DND-41 (cell line): ENCODE results near the gene LRRN2.

Experiments
- ATAC-seq: fragments of 200-7000 bp; cut with Tn5 transposase; 3 replicates; pipeline ENCODE4 v1.9.1; 2021; ENCODE audit warnings: low read depth; ENCODE audit not compliant: insufficient read depth
- DNase-seq: peaks from one replicate; pipeline ENCODE4 v3.0.0-alpha.2; 2020
- H2AFZ ChIP-seq: 2 replicates; pipeline ENCODE4 v1.6.0; 2012; ENCODE audit warnings: low read depth, low read length
- H3K27ac ChIP-seq: 2 replicates; pipeline ENCODE4 v1.5.1; 2012; ENCODE audit warnings: low read length, inconsistent platforms
- H3K27me3 ChIP-seq: fragments of 200-600 bp; sonication (generic); 2 replicates; pipeline ENCODE4 v1.6.0; 2012; ENCODE audit warnings: low read length, mild to moderate bottlenecking, inconsistent platforms; ENCODE audit not compliant: insufficient read depth, poor library complexity
- H3K36me3 ChIP-seq: 2 replicates; pipeline ENCODE4 v1.5.1; 2012; ENCODE audit warnings: low read length, inconsistent platforms; ENCODE audit not compliant: insufficient read depth
- H3K4me1 ChIP-seq: 2 replicates; pipeline ENCODE4 v1.5.1; 2012; ENCODE audit warnings: mild to moderate bottlenecking, low read length; ENCODE audit not compliant: insufficient read depth
- H3K4me2 ChIP-seq: 2 replicates; pipeline ENCODE4 v1.6.0; 2012; ENCODE audit warnings: mild to moderate bottlenecking, moderate library complexity, low read length, inconsistent platforms; ENCODE audit not compliant: insufficient read depth
- H3K4me3 ChIP-seq, 2 experiments: fragments of 200-600 bp in 1 of 2; shearing (Covaris generic) in 1 of 2; 2 replicates each; pipeline ENCODE4 v1.5.1; 2012 to 2016; ENCODE audit warnings: inconsistent platforms in 2 of 2, low read length in 2 of 2, mild to moderate bottlenecking in 2 of 2, low read depth in 1 of 2, moderate library complexity in 1 of 2
- H3K79me2 ChIP-seq: 2 replicates; pipeline ENCODE4 v1.6.0; 2012; ENCODE audit warnings: low read length, inconsistent platforms; ENCODE audit not compliant: insufficient read depth
- H3K9ac ChIP-seq: 2 replicates; pipeline ENCODE4 v1.6.0; 2012; ENCODE audit warnings: low read depth, mild to moderate bottlenecking, inconsistent platforms, low read length, moderate library complexity
- H3K9me3 ChIP-seq: 2 replicates; pipeline ENCODE4 v1.5.1; 2012; ENCODE audit warnings: low read length, moderate library complexity, mild to moderate bottlenecking, inconsistent platforms; ENCODE audit not compliant: insufficient read depth, severe bottlenecking
- H4K20me1 ChIP-seq: 2 replicates; pipeline ENCODE4 v1.6.0; 2012; ENCODE audit warnings: low read length; ENCODE audit not compliant: insufficient read depth
- CTCF ChIP-seq: IDR thresholded peaks from 2 replicates; pipeline ENCODE4 v1.5.1; 2012; ENCODE audit warnings: borderline replicate concordance, low read length, moderate library complexity, mild to moderate bottlenecking; ENCODE audit not compliant: poor library complexity, severe bottlenecking; ENCODE audit errors: extremely low read depth
- EZH2 ChIP-seq: IDR thresholded peaks from 3 replicates; pipeline ENCODE4 v1.6.1; 2012; ENCODE audit warnings: borderline replicate concordance, low read depth, mild to moderate bottlenecking, moderate library complexity, low read length, inconsistent platforms; ENCODE audit not compliant: severe bottlenecking

LRRN2 gene

DNA sequence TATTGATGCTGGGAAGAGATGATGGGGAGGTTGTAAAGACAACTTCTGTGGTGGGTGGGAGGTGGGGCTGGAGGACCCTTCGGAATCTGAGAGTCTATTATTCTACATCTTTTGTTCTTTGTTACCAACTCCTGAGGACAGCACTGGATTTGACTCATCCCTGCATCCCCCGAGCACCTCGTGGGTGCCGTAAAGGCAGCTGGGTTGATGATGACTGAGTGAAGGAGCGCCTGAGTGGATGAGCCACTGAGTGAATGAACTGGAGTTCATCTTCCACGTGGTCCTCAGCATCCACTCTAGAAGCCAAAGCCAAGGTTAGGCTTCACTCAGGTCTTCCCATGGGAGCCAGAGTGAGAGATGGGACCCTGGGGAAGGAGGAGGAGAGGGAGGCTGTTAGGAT is 77.6 kb downstream of the LRRN2 start:
- Histone ChIP-seq H3K4me2 (no peak overlapping the region), H3K4me1 (no peaks in the 10 kb centered on the region), H3K9ac (no peak overlapping the region), H2AFZ (no peak overlapping the region), H3K36me3 (no peaks in the 10 kb centered on the region), H3K4me3 (no peak overlapping the region), H3K9me3 (no peaks in the 10 kb centered on the region), H3K27ac (no peak overlapping the region), H3K79me2 (no peaks in the 10 kb centered on the region), H4K20me1 (no peaks in the 10 kb centered on the region), H3K27me3 (peaks cover 27% of the 10 kb centered on the region)
- ATAC-seq (no peak), DNase-seq (no peak)
- TF ChIP-seq EZH2, result no peak
- TF ChIP-seq CTCF, result no peak

- TF ChIP-seq EZH2, result no peak
- TF ChIP-seq CTCF, result no peak
- DNase-seq, result no peak
- Histone ChIP-seq H3K4me1 (no peaks in the 10 kb centered on the region), H2AFZ (no peak overlapping the region), H3K27me3 (peaks cover 14% of the 10 kb centered on the region), H3K4me2 (no peak overlapping the region), H4K20me1 (no peaks in the 10 kb centered on the region), H3K9me3 (no peaks in the 10 kb centered on the region), H3K79me2 (no peaks in the 10 kb centered on the region), H3K9ac (no peak overlapping the region), H3K27ac (no peak overlapping the region), H3K36me3 (no peaks in the 10 kb centered on the region), H3K4me3 (no peak overlapping the region)
- ATAC-seq, result no peak
Measured at GRCh38 chr1:204605791-204606190, 79.7 kb downstream of the LRRN2 start.

- Histone ChIP-seq H3K4me1 (no peaks in the 10 kb centered on the region), H3K4me3 (no peak overlapping the region), H2AFZ (no peak overlapping the region), H3K36me3 (no peaks in the 10 kb centered on the region), H3K9me3 (no peaks in the 10 kb centered on the region), H3K9ac (no peak overlapping the region), H3K27ac (no peak overlapping the region), H3K4me2 (no peak overlapping the region), H4K20me1 (no peaks in the 10 kb centered on the region), H3K79me2 (no peaks in the 10 kb centered on the region), H3K27me3 (peaks cover 1% of the 10 kb centered on the region)
- DNase-seq (no peak), ATAC-seq (no peak)
- no peak for TF ChIP-seq EZH2
- no peak for TF ChIP-seq CTCF
Measured at GRCh38 chr1:204602871-204603542, 82.5 kb downstream of the LRRN2 start.

DNA sequence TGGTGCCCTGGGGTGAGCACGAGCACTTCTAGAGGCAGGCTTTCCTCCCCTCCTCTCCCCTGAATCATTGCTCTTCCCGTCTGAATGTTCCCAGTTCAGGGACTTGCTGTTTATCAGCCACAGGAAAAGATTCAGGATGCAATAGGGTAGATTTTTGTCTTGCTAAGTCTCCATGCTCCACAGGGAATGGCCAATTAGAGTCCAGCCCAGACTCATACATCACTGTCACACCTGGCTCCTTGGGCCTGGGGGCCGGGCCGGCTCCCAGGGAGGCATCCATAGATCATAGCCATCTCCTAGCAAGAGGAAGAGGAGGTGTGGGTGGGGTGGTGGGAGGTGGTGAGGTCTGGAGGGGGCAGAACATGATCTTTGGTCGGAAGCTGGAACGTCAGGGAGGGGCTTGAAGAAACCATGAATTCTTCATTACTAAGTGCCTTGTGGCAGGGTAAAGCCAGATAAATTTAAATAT is 83.4 kb downstream of the LRRN2 start:
- DNase-seq, result no peak
- no peaks in the 10 kb centered on the region for H3K36me3 ChIP-seq
- ATAC-seq, result no peak
- no peak for TF ChIP-seq EZH2
- TF ChIP-seq CTCF, result no peak
- H3K4me2 ChIP-seq, result no peak overlapping the region
- no peak overlapping the region for H3K27ac ChIP-seq
- no peak overlapping the region for H3K4me3 ChIP-seq
- no peaks in the 10 kb centered on the region for H3K9me3 ChIP-seq
- no peaks in the 10 kb centered on the region for H3K27me3 ChIP-seq
- no peaks in the 10 kb centered on the region for H3K4me1 ChIP-seq
- H2AFZ ChIP-seq, result no peak overlapping the region
- no peaks in the 10 kb centered on the region for H3K79me2 ChIP-seq
- H4K20me1 ChIP-seq, result no peaks in the 10 kb centered on the region
- no peak overlapping the region for H3K9ac ChIP-seq
